Muscle of back (tissue), 11 donors: ENCODE results near the gene MED25. TPM values are rescaled to one million over a fixed set of nuclear protein-coding genes. Genes with fewer than 3 reads are reported as not detected.
A peak's percentile ranks its signal among the peaks of the same experiment; 100 is the strongest.

ENCODE experiments used
- DNase-seq, 3 donors: peaks; one replicate each; pipeline versions ENCODE4 v3.0.0 to v3.0.0-alpha.2; 2013
- polyA plus RNA-seq, 10 donors: library from polyadenylated mRNA; unstranded; fragments of 120-200 nt; gene quantifications; one replicate each; pipeline ENCODE4 v1.2.1, GENCODE V29; 2013; ENCODE audit not compliant: insufficient read length in 10 of 10

The MED25 gene
- polyA plus RNA-seq, 10 donors = 22.4 to 33.5 (median 29.0) TPM

DNA sequence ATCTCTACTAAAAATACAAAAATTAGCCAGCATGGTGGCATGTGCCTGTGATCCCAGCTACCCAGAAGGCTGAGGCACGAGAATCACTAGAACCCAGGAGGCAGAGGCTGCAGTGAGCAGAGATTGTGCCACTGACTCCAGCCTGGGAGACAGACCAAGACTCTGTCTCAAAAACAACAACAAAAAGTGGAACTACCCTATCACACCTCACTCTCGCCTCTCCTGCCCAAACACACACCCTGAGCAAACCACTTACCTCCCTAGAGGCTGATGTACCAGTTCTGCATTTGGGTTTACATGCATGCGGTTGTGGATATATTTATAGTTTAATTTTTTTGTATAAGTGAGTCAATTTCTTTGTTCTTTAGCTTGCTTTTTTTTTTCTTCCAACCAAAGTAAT, 25.2 kb downstream of the MED25 start:
- DNase-seq = no peak

DNA sequence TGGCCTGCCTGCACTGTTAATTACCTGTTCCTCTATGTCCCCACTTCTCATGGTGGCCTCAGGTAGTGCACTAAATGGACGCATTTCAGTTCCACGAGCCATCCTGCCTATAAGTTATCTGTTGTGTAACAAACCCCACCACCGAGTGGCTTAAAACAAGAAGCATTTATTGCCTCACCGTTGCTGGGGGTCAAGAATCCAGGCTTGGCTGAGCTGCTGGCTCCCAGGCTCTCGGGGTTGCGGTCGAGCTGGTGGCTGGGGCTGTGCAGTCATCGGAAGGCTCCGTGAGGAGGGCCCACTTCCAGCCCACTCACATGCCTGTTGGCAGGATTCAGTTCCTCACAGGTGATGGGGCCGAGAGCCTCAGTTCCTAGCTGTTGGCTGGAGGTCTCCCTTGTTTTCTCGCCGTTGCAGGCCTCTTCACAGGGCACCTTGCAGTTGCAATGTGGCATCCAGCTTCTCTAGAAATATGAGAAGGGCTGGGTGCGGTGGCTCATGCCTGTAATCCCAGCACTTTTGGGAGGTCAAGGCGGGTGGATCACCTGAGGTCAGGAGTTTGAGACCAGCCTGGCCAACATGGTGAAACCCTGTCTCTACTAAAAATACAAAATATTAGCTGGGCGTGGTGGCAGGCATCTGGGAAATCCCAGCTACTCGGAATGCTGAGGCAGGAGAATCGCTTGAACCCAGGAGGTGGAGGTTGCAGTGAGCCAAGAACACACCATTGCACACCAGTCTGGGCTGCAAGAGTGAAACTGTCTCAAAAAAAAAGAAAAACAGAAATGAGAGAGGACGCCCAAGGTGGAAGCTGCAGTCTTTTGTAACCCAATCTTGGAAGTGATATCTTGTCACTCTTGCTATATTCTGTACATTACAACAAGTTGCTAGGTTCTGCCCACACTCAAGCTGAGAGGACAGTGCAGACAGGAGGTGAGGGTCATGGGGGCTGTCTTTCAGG, 26.3 kb downstream of the MED25 start:
- no peak for DNase-seq

DNA sequence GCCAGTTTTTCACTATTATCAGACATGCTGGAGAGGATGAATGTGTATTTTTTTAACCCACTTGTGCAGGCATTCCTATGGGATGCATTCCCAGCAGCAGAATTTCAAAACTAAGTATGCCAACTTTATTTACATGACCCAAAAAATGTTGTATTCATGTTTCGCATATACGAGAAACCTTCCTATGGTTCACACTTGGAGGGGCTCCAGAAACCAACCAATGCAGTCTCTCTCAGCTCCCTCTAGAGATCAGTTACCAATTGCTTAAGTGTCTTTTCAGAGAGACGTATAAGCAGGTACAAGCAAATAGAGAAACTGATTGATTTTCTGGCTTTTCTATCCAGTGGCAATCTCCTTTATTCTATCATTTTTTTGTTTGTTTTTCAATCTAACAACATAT, 27.3 kb downstream of the MED25 start:
- DNase-seq = no peak

DNA sequence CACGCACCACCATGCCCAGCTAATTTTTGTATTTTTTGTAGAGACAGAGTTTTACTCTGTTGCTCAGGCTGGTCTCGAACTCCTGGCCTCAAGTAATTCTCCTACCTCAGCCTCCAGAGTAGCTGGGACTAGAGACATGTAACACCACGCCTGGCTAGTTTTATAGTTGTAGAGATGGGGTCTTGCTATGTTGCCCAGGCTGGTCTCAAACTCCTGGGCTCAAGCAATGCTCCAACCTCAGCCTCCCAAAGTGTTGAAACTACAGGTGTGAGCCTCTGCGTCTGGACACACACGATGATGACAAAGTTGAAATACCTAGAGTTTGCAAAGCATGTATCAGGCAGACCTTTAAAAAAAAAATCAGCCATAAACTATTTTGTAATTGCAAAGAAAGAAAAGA, 28.3 kb downstream of the MED25 start:
- no peak for DNase-seq

DNA sequence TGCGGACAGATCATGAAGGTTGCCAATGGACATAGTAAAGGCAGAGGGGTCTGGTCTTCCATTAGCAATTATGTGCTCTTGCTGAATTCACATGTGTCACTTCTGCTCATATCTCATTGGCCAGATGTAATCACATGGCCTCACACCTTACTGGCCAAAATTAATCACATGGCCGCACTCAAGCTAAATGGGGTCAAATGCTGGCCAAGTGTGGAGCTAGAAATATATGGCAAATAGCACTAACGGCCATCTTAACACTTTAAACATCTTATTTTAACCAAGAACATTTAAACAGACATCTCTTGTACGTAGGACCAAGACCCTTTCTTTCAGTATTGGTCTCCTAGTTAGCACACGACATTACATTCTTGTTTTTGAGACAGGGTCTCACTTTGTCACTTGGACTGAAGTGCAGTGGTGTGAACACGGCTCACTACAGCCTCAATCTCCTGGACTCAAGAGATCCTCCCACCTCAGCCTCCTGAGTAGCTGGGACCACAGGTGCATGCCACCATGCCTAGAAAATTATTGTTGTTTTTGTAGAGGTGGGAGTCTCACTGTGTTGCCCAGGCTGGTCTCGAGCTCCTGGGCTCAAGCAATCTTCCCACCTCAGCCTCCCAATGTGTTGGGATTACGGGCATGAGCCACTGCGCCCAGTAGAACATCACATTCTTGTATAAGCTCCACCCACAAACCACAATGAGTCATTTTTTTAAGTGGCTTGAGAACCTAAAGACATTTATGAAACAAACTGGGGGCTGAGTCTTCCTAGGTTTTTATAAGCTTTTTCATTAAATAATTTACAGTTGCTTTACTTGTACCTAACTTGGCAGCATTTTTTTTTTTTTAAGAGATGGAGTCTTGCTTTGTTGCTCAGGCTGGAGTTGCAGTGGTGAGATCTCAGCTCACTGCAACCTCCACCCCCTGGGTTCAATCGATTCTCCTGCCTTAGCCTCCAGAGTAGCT, 29.9 kb downstream of the MED25 start:
- peak in 1 of 3 donors; percentile 52 for DNase-seq

DNA sequence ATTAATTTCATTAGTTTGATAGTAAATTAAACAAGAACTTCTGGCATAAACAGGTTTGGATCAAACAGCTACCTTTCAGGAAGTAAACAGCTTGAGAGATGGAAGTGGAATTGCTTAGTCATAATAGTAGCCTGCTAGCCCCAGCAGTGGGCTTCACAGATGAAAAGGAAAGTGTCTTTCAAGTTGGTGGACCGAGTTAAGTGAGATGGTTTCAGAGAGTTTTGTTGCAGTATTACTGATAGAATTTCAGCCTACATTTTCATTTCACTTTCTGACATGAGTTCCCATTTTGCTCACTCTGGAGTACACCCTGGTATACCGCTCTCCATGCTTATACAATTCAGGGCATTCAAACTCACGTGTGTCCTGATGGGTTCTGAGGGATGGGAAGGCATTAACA, 30.8 kb downstream of the MED25 start:
- no peak for DNase-seq

DNA sequence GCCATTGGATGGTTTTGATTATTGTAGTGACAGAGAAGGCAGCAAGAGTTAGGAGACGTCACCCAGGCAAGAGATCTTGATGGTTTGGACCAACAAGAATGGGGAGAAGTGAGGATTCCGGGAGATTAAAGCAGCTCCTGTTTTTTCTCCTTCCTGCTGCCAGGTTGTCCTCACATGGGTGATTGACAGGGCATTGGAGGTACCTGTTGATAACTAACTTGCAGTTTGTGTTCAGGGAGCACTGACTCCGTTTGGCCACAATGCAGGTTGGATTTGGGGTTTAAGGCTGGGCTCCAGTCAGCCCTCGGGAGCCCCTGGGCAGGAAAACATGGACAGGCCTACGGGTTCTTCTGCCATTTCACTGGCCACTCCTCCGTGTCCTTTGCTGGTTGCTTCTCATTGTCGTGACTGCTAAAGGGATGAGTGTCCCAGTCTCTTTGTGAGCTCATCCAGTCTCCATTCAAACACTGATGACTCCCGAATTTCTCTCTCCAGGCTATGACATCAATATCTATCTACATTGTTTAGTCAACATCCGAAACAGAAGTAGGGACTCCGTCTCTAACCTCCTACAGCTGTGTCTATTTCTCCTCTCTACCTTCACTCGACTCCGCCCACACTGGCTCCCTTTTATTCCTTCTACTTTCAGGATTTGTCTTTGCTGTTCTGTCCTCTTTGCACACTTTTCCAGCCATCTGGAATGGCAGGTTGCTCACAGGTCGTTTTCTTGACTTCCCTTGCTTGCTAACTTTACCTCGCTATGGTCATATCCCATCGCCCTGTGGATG, 31.5 kb downstream of the MED25 start:
- DNase-seq = no peak

DNA sequence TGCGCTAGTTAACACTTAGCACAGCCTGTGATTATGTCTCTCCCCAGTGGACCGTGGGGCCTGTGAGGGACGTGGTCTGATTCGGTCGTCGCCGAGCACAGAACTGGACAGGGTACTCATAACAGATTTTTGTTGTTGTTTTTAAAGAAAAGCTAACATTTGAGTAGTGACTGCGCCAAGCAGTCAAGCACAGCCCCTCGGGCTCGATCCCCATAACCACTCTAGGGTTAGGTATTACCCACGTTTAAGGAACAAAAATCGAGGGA, 32.1 kb downstream of the MED25 start:
- DNase-seq = no peak

DNA sequence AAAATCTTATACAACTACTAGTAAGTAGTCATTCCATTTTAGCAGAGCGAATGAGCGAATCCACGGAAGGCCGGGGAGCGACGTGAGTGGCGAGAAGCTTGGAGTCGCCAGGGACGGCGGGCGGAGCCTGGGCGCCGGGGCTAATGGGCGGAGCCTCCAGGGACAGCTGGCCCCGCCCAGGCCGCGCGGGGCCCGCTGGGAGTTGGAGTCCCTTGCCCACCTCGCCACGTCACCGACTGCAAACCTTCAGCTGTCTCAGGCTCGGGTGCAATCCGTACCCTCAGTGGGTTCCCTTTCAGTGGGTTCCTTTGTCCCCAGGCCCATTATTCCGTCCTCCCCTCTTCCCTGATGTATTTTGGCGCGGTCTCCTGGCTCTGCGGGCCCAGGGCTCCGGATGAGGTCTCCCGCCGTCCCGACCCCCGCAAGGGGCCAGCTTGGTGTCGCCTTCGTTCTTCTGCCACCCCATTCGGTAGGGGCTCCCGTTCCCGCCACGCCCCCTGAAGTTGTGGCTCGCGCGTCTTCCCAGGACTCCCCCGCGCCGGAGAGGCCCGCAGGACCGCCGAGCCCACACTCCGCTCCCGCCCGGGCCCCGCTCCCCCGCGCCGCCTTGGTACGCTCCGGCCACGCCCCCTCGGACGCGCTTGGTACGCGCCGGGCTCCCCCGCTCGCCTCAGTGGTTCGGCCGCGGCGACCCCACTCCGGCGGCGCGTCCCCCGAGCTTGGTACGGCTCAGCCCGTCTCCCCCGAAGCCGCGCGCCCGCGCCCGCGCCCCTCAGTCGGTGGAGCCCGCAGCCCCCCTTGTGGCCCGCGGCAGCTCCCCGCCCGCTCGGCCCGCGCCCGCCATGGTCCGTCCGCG, 32.6 kb downstream of the MED25 start, which contains the start of gene PTOV1:
Gene PTOV1, plus strand, starts transcription at position 673 of the 856 bp plus-strand sequence.
- peak; percentile 89 to 96 (median 92) for DNase-seq

DNA sequence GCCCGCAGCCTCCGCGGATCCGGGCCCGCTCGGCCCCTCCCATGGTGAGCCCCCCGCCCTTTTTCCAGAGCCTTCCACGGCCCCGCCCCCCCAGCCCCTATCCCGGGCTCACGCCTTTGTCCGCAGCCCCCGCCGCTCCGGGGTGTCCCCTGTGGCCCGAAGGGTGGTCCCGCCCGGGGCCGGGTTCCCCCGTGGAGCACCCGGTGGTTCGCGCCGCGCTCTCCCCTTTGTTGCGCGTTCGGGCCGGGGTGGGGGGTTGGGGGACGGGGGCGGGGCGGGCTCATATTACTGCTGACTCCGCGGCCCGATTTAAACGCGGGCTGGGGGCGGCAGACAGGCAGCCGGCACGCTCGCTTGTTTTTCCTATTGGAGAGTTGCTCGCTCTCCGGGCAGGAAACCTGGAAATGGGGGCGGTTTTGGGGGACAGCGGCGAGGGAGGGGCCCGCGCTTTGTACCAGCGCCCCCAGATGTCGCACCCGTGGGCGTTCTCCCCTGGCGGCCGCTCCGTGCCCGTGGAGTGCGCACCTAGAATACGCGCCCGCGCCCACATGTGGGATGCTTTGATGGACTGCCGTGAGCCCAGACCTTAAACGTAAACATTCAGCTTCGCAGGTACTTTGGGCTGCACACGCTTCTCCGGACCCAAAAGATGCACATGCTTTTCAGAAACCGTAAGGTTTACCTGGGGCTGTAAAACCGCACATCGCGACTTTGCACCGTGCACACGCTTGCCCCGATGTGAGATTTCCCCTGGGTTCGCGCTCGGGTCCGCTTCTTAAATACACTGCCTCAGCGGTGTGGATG, 33.6 kb downstream of the MED25 start:
- peak in 2 of 3 donors; percentile 44 to 70 for DNase-seq

DNA sequence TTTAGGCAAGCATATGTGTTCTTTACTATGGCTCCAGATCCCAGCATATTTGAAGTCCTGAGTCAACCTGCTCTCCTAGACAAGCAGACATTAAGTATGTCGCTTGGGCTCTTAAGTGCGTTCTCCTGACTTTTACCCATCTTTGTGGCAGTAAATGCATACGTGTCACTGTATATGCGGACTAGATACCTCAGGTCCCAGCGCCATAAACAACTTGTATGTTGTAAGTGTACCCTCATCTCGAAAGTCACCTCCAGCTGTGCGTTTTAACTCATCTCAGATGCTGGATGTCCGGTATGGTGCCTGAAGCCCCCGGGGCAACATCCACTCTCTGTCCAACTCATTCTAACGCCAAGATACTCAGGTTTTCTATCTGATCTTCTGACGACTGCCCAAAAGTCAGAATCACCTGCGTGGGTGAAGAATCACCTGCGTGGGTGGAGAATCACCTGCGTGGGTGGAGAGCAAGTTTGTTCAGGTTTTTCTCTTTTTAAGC, 34.6 kb downstream of the MED25 start:
- DNase-seq = no peak

DNA sequence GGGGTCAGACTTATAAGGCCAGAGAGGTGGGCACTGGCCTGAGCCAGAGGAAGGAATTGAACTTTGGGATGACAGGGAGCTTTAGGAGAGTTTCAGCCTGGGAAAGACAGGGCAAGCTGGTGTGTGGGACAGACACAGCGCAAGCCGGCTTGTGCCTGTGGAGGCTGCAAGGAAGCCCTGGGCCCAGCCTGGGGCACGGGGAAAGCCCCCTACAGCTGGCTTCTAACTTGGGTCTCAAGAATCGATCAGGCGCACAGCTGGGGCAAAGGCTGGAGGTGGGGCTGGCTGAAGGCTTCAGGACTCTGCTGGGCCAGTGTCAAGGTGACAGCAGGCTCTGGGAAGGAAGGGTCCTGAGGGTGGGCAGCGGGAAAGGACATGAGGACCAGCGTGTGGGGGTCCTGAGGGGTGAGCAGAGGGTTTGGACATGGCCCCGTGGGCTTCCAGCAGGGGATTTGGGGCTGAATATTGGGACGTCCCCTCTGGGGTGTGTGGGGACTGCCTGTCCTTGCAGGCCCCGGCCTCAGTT, 35.8 kb downstream of the MED25 start:
- DNase-seq = no peak

DNA sequence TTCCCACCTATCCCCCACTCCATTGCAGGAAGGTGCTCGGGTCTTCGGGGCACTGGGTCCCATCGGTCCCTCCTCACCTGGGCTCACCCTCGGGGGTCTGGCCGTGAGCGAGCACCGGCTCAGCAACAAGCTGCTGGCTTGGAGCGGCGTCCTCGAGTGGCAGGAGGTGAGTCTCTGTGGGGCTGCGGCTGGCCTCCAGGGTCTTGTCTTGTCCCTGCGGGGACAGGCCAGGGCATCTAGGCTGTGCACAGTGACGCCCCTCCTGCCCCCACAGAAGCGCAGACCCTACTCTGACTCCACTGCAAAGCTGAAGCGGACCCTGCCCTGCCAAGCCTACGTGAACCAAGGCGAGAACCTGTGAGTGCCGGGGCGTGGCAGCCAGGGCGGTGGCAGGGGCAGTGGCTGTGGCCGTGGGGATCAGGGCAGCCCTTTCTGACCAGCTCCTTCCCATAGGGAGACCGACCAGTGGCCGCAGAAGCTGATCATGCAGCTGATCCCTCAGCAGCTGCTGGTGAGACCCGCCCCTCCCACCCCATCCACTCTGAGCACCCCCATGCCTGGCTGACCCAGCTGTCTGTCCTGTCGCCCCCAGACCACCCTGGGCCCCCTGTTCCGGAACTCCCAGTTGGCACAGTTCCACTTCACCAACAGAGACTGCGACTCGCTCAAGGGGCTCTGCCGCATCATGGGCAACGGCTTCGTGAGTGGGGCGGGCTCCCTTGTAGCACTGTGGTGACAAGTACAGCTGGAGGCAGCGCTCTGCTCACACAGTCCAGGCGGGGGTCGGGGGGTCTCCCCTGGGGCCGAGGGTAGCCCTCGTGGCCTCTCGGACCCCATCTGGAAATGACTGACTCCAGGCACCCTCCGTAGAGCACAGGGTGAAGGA, 36.5 kb downstream of the MED25 start:
- no peak for DNase-seq

DNA sequence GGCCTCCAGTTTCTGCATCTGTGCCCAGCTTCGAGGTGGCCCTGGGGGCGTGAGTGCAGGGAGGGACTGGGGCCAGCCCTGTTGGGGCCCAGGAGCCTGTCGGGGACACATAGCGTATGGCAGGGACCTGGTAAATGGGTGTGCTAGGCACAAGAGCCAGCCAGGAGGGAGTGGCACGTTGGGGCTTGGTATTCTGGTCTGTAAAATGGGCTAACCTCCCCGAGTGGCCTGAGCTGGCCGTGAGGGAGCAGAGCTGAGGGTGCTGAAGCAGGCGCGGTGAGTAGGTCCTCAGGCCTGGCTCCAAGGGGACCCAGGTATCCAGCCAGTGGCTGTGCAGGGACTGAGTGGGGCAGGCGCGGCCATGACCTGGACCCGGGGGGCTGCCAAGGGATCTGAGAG, 37.2 kb downstream of the MED25 start:
- DNase-seq = no peak

DNA sequence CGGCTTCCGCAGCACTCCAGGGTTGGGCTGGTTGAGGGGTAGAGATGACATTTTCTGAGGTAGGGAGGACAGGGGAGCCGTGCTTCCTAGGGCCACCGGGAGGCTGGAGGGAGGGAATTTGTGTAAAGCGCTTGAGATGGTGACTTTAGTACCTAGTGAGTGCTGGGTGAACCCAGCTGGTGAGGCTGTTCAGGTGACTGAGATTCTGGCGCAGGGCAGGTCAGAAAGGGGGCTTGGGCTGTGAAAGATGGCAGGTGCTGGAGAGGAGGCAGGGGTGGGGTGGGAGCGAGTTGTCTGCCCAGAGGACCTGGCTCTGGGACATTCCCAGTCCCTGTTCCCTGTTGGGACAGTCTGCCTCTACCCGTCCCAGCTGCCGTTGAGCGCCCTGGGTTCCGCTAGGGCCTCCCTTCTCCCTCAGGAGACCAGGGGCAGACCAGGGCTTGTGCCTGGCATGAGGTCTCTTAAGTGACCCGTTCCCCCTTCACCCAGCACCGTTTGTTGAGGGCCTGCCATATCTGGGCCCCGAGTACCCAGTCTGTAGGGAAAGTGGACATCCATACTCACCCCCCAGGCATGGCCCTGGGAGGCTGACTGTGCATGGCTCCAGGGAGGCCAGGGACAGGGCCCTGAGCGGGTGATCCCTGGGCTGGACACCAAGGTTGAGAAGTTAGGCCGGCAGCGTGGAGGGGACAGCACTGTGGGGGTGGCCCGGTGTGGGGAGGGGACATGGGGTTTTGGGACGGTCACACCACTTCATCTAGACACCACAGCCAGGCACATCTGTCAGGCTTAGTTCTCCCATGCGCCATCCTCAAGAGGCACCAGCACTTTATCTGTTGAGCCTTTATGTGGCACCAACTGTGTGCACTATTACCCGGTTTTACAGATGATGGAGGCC, 37.8 kb downstream of the MED25 start:
- DNase-seq = no peak

DNA sequence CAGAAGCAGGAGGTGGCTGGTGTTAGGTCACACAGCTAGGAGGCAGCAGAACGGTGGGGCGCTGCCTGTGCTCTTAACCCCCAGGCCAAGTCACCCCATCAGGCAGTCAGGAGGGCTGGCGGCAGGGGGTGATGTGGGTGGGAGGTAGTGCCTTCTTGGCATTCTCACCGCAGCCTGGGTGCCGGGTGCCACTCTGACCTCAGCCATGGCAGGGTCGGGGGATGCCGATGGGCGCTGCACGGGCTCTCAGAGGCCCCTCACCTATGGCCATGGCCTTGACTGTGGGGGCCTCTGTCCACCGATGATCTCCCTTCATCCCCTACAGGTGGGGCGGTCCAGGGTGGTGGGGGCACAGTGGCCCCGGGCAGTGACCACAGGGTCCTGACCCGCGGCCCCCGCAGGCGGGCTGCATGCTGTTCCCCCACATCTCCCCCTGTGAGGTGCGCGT, 38.5 kb downstream of the MED25 start:
- DNase-seq = no peak
